ENCODE data around the gene AGXT. TPM values are rescaled to one million over a fixed set of nuclear protein-coding genes. Genes with fewer than 3 reads are reported as not detected.

The AGXT gene
- not detected in 2 replicates for total RNA-seq

DNA sequence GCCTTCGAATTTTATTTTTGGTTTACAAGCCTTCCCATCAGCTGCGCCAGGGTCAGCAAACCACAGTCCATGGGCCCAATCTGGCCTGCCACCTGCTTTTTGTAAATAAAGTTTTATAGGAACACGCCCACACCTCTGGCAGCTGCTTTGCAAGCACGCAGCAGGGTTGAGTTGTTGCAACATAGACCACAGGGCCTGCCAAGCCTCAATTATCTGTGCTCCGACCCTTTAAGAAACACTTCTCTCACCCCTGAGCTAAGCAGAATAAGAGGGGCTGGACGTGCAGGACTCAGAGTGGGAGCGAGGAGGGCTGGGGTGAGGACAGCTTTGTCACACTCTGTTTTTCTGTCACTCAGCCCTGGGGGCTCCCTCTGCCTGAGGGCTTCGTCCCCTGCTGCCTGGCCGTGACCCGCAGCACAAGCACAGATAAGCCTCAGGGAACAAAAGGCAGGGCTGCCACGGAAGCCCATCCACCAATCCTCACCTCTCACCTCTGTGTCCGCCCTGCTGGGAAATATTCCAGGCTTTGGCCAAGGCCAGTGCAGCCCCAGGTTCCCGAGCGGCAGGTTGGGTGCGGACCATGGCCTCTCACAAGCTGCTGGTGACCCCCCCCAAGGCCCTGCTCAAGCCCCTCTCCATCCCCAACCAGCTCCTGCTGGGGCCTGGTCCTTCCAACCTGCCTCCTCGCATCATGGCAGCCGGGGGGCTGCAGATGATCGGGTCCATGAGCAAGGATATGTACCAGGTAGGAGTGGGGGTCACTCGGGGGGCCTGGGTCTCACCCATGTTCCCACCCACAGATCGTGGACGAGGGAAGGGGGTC, at the start of gene AGXT:
Gene AGXT (plus strand): TSS at position 539 of the 823 bp plus-strand sequence. CDS start 42 bp downstream, at position 581.

DNA sequence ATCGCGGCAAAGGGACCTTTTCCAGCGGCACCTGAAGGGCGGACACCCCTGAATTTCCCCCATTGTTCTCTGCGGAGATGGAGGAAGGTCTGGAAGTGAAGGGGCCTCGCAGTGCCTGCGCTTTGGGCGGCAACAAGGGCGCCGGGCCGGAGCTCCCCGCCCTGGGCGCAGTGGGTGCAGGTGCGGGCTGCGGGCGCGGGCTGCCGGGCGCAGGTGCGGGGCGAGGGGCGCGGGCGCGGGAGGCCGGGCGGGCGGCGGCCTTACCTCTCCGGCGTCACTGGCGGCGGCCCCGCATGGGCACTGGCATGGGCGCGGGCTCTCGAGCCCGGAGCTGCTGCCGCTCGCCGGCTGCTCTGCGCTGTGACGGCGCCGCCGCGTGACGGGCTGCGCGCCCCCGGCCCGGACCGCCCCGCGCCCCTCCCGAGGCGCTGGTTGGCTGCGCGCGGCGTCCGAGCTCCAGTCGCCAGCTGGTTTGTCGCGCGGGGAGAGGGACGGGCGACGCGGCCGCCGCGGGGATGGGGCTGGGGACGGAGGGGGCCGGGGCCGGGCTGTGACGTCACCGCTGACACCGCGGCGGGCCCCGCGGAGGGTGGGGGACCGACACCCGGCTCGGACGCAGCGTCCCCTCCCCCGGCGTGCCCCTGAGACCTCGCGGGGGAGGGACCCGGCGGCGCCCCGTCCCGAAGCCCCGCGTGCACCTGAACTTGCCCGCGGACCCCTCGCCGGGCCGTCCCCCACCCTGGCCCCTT, 48.6 kb upstream of the AGXT start, which contains the start of gene KIF1A:
Gene KIF1A (minus strand): TSS at position 362 of the 749 bp plus-strand sequence. CDS start 22,467 bp downstream, outside the sequence.

DNA sequence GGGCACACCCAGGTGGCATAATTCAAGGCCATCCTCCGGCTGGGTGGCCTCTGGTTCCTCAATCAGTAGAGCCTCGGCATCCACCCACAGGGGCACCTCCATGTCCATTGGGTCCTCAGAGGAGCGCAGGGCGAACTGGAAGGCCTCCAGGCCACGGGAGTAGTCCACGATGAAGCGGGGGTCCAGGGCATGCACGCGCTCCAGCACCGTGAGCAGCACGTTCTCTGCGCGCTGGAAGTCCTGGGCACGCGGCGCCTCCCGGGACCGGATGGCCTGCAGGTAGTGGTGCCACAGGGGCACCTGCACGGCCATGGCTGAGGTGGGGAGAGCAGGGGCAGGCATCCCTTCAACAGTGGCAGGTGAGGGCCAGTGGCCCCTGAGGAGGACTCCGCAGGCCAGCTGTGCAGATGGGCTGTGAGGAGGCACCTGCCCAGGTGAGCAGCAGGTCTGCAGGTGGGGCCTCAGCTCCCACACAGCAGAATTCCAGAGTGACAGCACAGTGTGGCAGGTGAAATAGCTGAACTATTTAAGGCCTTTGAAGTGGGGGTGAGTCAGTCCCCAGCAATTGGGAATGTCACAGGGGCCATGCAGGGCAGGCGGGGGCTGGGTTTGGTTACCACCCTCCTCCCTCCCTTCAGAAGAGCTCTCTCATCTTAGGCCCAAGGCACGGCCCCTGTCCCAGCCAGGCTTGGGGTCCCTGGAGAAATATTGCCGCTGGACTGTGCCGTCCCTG, 27.2 kb downstream of the AGXT start, which contains the start of gene MAB21L4:
Gene MAB21L4 (minus strand): TSS at position 501 of the 733 bp plus-strand sequence. CDS start 159 bp downstream, at position 342.

DNA sequence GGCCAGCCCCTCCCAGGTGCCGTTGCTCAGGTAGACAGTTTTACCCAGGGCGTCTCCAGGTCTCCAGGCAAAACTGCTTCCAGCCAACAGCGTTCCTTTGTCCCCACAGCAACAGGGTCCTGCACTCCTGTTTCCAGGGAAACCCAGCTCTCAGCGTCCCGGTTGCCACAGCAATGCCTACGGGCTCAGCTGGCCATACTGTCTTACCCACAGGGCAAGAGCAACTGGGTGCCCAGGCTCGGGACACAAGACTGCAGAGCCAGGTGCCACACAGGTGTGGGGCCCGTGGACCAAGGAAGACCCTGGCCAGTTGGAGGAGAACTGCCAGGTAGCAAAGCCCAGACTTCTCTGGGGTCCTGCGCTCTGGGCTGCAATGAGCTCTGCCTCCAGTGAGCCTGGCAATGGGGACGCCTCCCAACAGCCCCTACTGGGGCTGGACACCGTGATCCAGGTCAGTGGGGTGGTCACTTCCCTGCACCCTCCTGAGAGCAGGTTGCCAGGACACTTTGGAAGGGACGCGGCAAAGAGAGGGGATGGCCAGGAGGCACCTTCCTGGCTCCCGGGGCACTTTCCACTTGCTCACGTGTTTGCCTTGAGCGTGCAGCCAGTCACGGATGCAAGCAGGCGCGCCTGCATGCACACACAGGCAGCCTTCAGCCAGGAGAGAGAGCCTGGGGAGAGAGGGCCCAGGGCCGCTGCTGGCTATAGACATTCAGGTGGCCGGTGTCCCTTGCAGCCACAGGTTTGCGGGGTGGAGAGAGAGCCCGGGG, 37.7 kb downstream of the AGXT start, which contains the start of gene CROCC2:
Gene CROCC2 (plus strand): TSS at position 196 of the 770 bp plus-strand sequence. CDS start 178 bp downstream, at position 374.

Other genes starting within 250 kb of the AGXT start
- gene GPR35, start 243.3 kb upstream of the AGXT start, total RNA-seq: 0.14 and 0.44 TPM in 2 replicates
- not detected in 2 replicates for gene AQP12B, start 185.9 kb upstream of the AGXT start, total RNA-seq
- gene AQP12A, start 177.0 kb upstream of the AGXT start, total RNA-seq: not detected in 2 replicates
- gene KIF1A, start 48.6 kb upstream of the AGXT start, total RNA-seq: not detected in 2 replicates
- gene MAB21L4, start 27.3 kb downstream of the AGXT start, total RNA-seq: not detected in 2 replicates
- gene CROCC2, start 37.5 kb downstream of the AGXT start, total RNA-seq: not detected in 2 replicates
- 2.2 and 16.6 TPM in 2 replicates for gene SNED1, start 129.8 kb downstream of the AGXT start, total RNA-seq
- gene MTERF4, start 233.5 kb downstream of the AGXT start, total RNA-seq: 21.4 and 32.8 TPM in 2 replicates

All from placental pericyte (primary cell).